K562 (cell line): Measurements from ENCODE around the gene SOX6. TPM values are rescaled to one million over a fixed set of nuclear protein-coding genes. Genes with fewer than 3 reads are reported as not detected.

ENCODE experiments used
- ATAC-seq: fragments of 200-7000 bp; cut with Tn5 transposase; 3 replicates; pipeline ENCODE4 v1.9.1; 2020; ENCODE audit warnings: moderate library complexity
- BruUV-seq: library from RNA; stranded (reverse); fragments of 400-500 nt; replicated peaks from 2 replicates; lab custom pipeline; 2021; lab: Mats Ljungman, UMichigan
- CTCF ChIA-PET: fragments of 300-600 bp; formaldehyde crosslinking; extraction: SDS; loops from one replicate; lab custom pipeline; 2021; ENCODE audit warnings: low intra/inter-chr PET ratio; lab: Yijun Ruan, JAX
- POLR2A ChIA-PET: fragments of 300-600, 350-650 bp; sonication (Branson Sonifier 250); formaldehyde crosslinking; extraction: SDS; loops from one replicate; lab custom pipeline; 2021; ENCODE audit warnings: antibody characterized with exemption, inconsistent platforms; lab: Yijun Ruan, JAX
- DNase-seq, 4 experiments: peaks; one replicate each; pipeline versions ENCODE4 v3.0.0 to v3.0.0-alpha.2; 2011 to 2018; ENCODE audit warnings: low spot score in 3 of 4, mixed read lengths in 3 of 4; ENCODE audit errors: extremely low read depth in 1 of 4
- FAIRE-seq: peaks from 2 replicates; lab custom pipeline; 2011; peaks lifted over from hg19 to GRCh38; lab: Jason Lieb, UNC
- H2AFZ ChIP-seq: 2 replicates; pipeline ENCODE4 v1.6.0; 2011; ENCODE audit warnings: low read depth, low read length, control low read depth, inconsistent platforms
- H3K27ac ChIP-seq: fragments of 200-600 bp; 3 replicates; pipeline ENCODE4 v1.8.0; 2011; ENCODE audit warnings: low read depth, mild to moderate bottlenecking, control low read depth, inconsistent platforms, low read length, moderate library complexity, mixed read lengths; ENCODE audit errors: extremely low read depth
- H3K27me3 ChIP-seq, 2 experiments: fragments of 300-600 bp in 1 of 2; 2 replicates in 1 of 2; 3 replicates in 1 of 2; pipeline versions ENCODE4 v1.6.0 to v1.8.0; 2011; ENCODE audit warnings: inconsistent platforms in 2 of 2, low read length in 2 of 2, mild to moderate bottlenecking in 1 of 2, mixed read lengths in 1 of 2, moderate library complexity in 1 of 2; ENCODE audit not compliant: control insufficient read depth in 2 of 2, insufficient read depth in 2 of 2
- H3K36me3 ChIP-seq: fragments of 300-600 bp; 3 replicates; pipeline ENCODE4 v1.8.0; 2011; ENCODE audit warnings: mild to moderate bottlenecking, low read length, inconsistent platforms; ENCODE audit not compliant: control insufficient read depth, insufficient read depth
- H3K4me1 ChIP-seq, 2 experiments: fragments of 200-600 bp in 1 of 2; replicated peaks in 1 of 2; 2 replicates in 1 of 2; 3 replicates in 1 of 2; pipeline versions ENCODE4 v1.5.1 to v1.8.0; 2011; ENCODE audit warnings: inconsistent platforms in 2 of 2, low read length in 2 of 2, mild to moderate bottlenecking in 1 of 2, mixed read lengths in 1 of 2, moderate library complexity in 1 of 2; ENCODE audit not compliant: control insufficient read depth in 2 of 2, insufficient read depth in 2 of 2
- H3K4me2 ChIP-seq: 2 replicates; pipeline ENCODE4 v1.6.1; 2011; ENCODE audit warnings: low read length, control low read depth, inconsistent platforms, mixed read lengths; ENCODE audit not compliant: insufficient read depth
- H3K4me3 ChIP-seq: fragments of 200-600 bp; sonication (generic), shearing (Covaris generic); 2 replicates; pipeline ENCODE4 v1.5.1; 2016; ENCODE audit warnings: control low read depth, inconsistent platforms
- H3K79me2 ChIP-seq: fragments of 200-600 bp; 3 replicates; pipeline ENCODE4 v1.8.0; 2011; ENCODE audit warnings: low read length, inconsistent platforms; ENCODE audit not compliant: control insufficient read depth, insufficient read depth
- H3K9ac ChIP-seq, 2 experiments: 2 replicates each; pipeline versions ENCODE4 v1.6.0 to v1.6.1; 2011; ENCODE audit warnings: low read depth in 2 of 2, low read length in 2 of 2, control low read depth in 1 of 2, inconsistent platforms in 1 of 2, mild to moderate bottlenecking in 1 of 2, mixed read lengths in 1 of 2; ENCODE audit not compliant: insufficient read depth in 1 of 2
- H3K9me1 ChIP-seq: one replicate; pipeline ENCODE4 v1.6.0; 2011; ENCODE audit warnings: inconsistent platforms, mild to moderate bottlenecking, low read length, moderate library complexity; ENCODE audit not compliant: control insufficient read depth, insufficient read depth
- H3K9me3 ChIP-seq: replicated peaks from 2 replicates; pipeline ENCODE4 v1.5.1; 2011; ENCODE audit warnings: low read depth, low read length, inconsistent platforms; ENCODE audit not compliant: control insufficient read depth, insufficient read depth
- H4K20me1 ChIP-seq: replicated peaks from 2 replicates; pipeline ENCODE4 v1.6.1; 2011; ENCODE audit warnings: low read length, inconsistent platforms, mixed read lengths; ENCODE audit not compliant: control insufficient read depth, insufficient read depth
- TRIM28 ChIP-seq: fragments of 450-650 bp; IDR thresholded peaks from 2 replicates; pipeline ENCODE4 v1.6.1; 2017
- ZFX ChIP-seq: sonication (generic); formaldehyde crosslinking; IDR thresholded peaks from 2 replicates; pipeline ENCODE4 v1.8.0; 2022; ENCODE audit warnings: mild to moderate bottlenecking, missing genetic modification reagents, moderate library complexity
- in situ Hi-C: fragments of 300-500 bp; cut with MboI; formaldehyde crosslinking; loops from 4 replicates; pipeline ENCODE4 v1.15.0; 2018; ENCODE audit warnings: inconsistent platforms, mixed read lengths
- intact Hi-C: fragments of 100-400 bp; cut with micrococcal nuclease; formaldehyde crosslinking; loops from 2 replicates; pipeline ENCODE4 v1.14.2; 2022
- polyA plus RNA-seq, 8 experiments: library from polyadenylated mRNA; depleted of rRNA in 4 of 8; stranded (reverse) in 5 of 8; unstranded in 3 of 8; fragments of >200 nt; fragmentation: Nextera tagmentation in 2 of 8; fragmentation: Illumina TruSeq in 1 of 8; extraction: Ambion mirVana in 2 of 8; extraction: Trizol in 1 of 8; gene quantifications; 2 replicates each; pipeline versions ENCODE4 v1.2.1 to v1.2.3, GENCODE V29; 2011 to 2014; ENCODE audit warnings: inconsistent platforms in 1 of 8, missing spikeins in 1 of 8
- total RNA-seq, 7 experiments: library from RNA; depleted of rRNA in 6 of 7; stranded (reverse); fragments of >200 nt in 6 of 7; fragmentation: Illumina TruSeq in 2 of 7; extraction: Trizol in 2 of 7; gene quantifications; 2 replicates each; pipeline versions ENCODE4 v1.2.1 to v1.2.3, GENCODE V29; 2011 to 2021; ENCODE audit warnings: low replicate concordance in 1 of 7
- TF ChIP-seq, protein P1 (sequence below), 2 experiments: fragments of 450-650 bp in 1 of 2; sonication (generic) in 1 of 2; formaldehyde crosslinking; conservative IDR thresholded peaks; 2 replicates each; pipeline versions ENCODE4 v1.4.0 to v1.8.1; 2020 to 2022; ENCODE audit warnings: mild to moderate bottlenecking in 1 of 2, missing genetic modification reagents in 1 of 2
- TF ChIP-seq, protein P2 (sequence below): fragments of 450-650 bp; formaldehyde crosslinking; IDR thresholded peaks from 2 replicates; pipeline ENCODE4 v1.4.0; 2020; ENCODE audit warnings: mild to moderate bottlenecking, moderate library complexity
- TF ChIP-seq, protein P3 (sequence below): fragments of 450-650 bp; formaldehyde crosslinking; IDR thresholded peaks from 2 replicates; pipeline ENCODE4 v1.4.0; 2022; ENCODE audit warnings: missing genetic modification characterization
- TF ChIP-seq, protein P4 (sequence below): IDR thresholded peaks from 2 replicates; pipeline ENCODE4 v1.6.1; 2014; ENCODE audit warnings: antibody characterized with exemption

SOX6 gene
- total and polyA plus RNA-seq, 9 of the 15 experiments (the other 6 are each of a cell fraction or from before 2014, with no cell fraction given): 0.89 to 8.7 (median 5.7) TPM

DNA sequence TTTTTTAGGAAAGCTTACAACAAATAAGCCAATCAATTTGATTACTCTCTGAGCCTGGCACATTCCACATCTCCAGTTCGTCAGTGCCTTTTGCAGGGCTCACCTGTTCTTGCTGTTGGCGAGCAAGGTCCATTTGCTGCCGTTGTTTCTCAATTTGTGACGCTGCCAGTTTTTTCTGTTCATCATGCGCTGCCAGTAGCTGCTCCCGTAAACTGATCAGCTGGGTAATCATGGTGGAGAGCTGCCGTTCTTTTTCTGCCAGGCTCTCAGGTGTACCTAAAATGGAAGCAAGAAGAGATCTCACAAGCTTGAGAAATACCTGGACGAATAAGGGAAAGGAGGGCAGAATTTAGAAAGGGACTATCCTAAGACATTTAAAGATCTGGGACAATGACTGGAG is 169.7 kb downstream of the SOX6 start (continued):
- no peak for TF ChIP-seq ZFX (CRISPR knock-in tag)
- TF ChIP-seq, protein P1, sequence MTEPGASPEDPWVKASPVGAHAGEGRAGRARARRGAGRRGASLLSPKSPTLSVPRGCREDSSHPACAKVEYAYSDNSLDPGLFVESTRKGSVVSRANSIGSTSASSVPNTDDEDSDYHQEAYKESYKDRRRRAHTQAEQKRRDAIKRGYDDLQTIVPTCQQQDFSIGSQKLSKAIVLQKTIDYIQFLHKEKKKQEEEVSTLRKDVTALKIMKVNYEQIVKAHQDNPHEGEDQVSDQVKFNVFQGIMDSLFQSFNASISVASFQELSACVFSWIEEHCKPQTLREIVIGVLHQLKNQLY (CRISPR knock-in tag; conservative IDR thresholded peaks at IDR 0.05): no peak
- TF ChIP-seq, protein P2, sequence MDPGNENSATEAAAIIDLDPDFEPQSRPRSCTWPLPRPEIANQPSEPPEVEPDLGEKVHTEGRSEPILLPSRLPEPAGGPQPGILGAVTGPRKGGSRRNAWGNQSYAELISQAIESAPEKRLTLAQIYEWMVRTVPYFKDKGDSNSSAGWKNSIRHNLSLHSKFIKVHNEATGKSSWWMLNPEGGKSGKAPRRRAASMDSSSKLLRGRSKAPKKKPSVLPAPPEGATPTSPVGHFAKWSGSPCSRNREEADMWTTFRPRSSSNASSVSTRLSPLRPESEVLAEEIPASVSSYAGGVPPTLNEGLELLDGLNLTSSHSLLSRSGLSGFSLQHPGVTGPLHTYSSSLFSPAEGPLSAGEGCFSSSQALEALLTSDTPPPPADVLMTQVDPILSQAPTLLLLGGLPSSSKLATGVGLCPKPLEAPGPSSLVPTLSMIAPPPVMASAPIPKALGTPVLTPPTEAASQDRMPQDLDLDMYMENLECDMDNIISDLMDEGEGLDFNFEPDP (CRISPR knock-in tag): no peak

DNA sequence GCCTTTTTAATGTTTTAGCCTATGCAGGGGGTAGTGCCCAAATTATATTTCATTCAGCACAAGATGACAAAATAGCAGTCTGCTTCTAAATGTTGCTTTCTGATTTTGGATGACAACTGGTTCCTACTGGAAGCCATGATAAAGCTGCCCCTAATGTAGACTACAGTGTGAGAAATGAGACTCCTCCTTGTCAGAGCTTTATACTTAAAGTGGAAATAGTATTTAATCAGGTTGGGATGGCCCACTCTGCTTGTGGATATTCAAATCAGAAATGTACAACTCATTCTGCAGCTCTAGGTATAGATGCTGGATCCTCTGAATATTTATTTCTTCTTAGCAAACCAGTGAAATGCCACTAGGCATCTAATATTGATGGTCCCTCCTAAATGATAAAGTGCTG is 171.3 kb downstream of the SOX6 start:
- Histone ChIP-seq H4K20me1 (no peaks in the 10 kb centered on the region), H3K9me3 (no peaks in the 10 kb centered on the region), H3K4me1 (no peaks in the 10 kb centered on the region), H3K27ac (no peak overlapping the region), H3K36me3 (no peaks in the 10 kb centered on the region), H3K9me1 (no peaks in the 10 kb centered on the region), H3K4me3 (no peak overlapping the region), H3K27me3 (no peaks in the 10 kb centered on the region), H3K9ac (no peak overlapping the region), H3K4me2 (no peak overlapping the region), H3K79me2 (no peaks in the 10 kb centered on the region), H2AFZ (no peak overlapping the region)
- ATAC-seq (no peak), FAIRE-seq (no peak), DNase-seq (no peak)
- intact Hi-C loops: no loop called here
- in situ Hi-C loops: no loop called here
- ChIA-PET CTCF (no interaction called here), POLR2A (interaction anchor here (1.0 to 2.5 kb wide), 2 partner anchors 9 to 10 kb away, joined by 3 to 9 read pairs; no protein-coding TSS in a partner anchor)
- TF ChIP-seq TRIM28: no peak
- TF ChIP-seq, protein P3, sequence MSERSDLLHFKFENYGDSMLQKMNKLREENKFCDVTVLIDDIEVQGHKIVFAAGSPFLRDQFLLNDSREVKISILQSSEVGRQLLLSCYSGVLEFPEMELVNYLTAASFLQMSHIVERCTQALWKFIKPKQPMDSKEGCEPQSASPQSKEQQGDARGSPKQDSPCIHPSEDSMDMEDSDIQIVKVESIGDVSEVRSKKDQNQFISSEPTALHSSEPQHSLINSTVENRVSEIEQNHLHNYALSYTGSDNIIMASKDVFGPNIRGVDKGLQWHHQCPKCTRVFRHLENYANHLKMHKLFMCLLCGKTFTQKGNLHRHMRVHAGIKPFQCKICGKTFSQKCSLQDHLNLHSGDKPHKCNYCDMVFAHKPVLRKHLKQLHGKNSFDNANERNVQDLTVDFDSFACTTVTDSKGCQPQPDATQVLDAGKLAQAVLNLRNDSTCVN: no peak
- TF ChIP-seq, protein P4, sequence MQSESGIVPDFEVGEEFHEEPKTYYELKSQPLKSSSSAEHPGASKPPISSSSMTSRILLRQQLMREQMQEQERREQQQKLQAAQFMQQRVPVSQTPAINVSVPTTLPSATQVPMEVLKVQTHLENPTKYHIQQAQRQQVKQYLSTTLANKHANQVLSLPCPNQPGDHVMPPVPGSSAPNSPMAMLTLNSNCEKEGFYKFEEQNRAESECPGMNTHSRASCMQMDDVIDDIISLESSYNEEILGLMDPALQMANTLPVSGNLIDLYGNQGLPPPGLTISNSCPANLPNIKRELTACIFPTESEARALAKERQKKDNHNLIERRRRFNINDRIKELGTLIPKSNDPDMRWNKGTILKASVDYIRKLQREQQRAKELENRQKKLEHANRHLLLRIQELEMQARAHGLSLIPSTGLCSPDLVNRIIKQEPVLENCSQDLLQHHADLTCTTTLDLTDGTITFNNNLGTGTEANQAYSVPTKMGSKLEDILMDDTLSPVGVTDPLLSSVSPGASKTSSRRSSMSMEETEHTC: no peak
- BruUV-seq: no TSS peak
